ENCODE results near the gene ADD1. TPM values are rescaled to one million over a fixed set of nuclear protein-coding genes. Genes with fewer than 3 reads are reported as not detected.
A peak's percentile ranks its signal among the peaks of the same experiment; 100 is the strongest.
"Not testable (repeated sequence)": the region's sequence is repeated elsewhere in the genome, so short reads cannot be mapped to it uniquely, and the experiment has no call there.

ADD1 gene
- total RNA-seq, 1 experiment from 2014 or later, result 129 TPM

DNA sequence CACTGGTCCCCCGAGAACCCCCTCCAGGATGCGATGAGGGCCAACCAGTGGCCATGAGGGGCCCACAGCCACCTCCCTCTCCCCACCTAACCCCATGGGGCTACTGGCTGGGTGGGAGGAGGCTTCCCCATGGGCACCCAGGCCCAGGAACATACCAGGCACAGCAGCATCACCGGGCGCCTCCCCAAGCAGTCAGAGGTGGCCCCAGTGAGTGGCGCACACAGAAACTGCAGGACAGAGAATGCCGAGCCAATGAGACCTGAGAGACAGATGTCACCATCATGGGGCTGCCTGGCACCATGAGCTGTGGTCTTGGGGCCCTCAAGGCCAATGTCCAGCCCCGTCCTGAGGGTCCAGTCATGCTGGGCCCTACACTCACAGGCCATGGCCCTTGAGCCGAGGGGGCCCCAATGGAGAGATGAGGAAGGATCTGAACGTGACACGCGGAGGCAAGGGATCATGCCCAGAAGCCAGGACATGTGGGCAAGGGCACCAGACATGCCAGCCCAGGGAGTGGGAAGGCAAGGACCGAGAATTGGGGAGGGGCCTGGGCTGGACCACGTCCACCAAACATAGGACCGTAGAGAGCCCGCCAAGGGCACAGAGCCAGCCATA lies 89.4 kb downstream of the ADD1 start:
- DNase-seq (ENCODE audit: low read depth), result no peak

DNA sequence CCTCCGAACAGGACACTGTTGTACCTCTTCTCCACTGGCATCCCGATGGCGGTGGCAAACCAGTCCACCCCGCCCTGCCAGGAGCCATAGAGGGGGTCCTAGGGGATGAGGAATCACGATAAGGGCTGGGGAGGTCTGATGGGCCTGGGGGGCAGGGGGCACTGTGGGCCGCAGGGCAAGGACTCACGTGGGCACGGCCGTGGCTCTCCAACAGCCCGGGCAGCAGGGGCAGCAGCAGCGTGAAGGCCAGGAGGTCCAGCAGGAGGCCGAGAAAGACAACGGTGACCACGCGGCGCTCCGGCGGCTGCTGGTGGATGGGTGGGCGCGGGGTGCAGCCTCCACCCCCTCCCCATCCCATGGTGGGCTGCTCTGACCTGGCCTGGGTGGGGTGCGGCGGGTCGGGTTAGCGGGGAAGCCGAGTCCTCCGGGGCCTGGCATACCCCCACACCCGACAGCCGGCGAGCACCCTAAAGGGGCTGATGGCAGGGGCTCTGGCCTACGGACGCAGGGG lies 90.0 kb downstream of the ADD1 start:
- DNase-seq (ENCODE audit: low read depth), result no peak

DNA sequence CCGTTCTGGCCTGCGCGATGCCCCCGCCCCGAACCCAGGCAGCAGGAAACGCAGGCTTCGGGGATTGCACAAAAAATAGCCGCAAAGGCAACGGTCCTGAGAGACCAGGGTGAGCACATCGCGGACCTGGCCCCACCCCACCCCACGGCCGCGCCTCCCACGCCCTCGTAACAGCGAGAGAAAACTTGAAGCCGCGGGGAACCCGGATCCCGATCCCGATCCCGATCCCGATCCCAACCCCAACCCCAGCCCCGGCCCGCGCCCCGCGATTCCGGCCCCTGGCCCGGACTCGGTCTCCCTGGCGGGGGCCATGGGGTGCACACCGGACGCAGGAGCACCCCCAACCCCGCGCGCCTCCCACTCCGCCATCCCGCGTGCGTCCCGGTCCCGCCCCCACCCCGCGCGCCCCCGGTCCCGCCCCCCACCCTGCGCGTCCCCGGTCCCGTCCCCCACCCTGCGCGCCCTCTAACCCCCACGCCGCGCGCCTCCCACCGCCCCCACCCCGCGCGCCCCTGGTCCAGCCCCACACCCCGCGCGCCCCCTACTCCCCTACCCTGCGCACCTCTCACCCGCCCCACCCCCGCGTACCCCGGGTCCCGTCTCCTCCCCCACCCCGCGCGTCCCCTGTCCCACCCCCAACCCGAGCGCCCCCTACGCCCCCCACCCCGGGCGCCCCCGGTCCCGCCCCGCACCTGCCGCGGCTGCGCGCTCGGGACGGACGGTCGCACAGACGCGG lies 90.6 kb downstream of the ADD1 start:
- peak; percentile 27 for DNase-seq (ENCODE audit: low read depth)

DNA sequence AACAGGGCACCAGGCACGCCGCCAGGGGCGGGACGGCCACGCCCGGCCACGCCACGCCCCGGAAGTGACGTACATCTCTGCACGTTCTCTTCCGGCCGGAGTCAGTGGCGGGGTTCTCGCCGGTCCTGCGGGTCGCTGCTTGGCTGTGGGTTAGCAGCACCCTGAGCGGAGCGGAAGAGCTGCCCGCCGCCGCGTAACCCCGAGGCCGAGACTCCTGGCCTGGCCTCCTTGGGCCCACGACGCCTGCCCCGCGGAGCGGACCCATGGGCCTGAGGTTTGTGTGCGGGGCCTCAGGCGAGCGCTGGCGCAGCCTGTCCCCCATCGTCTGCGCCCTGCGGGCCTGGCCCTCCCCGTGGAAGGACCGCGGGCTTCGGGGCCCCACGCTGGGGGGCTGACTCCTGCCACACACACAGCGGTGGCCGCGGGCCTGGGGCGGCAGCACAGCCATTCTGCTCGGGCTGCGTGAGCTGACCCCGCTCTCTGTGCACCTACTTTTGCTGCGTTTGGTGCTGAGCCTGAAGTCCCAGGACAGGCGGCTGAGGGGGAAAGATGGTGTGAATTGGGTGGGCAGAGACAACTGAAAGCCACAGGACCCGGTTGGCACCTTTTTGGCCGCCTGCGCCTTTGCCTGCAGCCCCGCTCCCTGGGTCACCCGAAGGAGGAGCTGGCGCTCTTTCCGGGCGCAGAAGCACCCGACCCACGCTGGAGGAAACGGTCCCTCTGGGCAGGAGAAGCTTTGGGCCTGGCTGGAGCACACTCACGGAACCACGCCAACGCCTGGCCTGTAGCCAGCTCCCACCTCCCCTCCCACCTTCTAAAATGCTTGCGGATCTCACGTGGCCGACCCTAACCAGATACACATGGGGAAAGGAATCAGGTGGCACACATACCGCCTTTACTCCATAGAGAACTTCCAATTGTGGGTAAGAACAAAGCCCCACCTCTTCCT lies 91.4 kb downstream of the ADD1 start:
- peak; percentile 87 for DNase-seq (ENCODE audit: low read depth)

DNA sequence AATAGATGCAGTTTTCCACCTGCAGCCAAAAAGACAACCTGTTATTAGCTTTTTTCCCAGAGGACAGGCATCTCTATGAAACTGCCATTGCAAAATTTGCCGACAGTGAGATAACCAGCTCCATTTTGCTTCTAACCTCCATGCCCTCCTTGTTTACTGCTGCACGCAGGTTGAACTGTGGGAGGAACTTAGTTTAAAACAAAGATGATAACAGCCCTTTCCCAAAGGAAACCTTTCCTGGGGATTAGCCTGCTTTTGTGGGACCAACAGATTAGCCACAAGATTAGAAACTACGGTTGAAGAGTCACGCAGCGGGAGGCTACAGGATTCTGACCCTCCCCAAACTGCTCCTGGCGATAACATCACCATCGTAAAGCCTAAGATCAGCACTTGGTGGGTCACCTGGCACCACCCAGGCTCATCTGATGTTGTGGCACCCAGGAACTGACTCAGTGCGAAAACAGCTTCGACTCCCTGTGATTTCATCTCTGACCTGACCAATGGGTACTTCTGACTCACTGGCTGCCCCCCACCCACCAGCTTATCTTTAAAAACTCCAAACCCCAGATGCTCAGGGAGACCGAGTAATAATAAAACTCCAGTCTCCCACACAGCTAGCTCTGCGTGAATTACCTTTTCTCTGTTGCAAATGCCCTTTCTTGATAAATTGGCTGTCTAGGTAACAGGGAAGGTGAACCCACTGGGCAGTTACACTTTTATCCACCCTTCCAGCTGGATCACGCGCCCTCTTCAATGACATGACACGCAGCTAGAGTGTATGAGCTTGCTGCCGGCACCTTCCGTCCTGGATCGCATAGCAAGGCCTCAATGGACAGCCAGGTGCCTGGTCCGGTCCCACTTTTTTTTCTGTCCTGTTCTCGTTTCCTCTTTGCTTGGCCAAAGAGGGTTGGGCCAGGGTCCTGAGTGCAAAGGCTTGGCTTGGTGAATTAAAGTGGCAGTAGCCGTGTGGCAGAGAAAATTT lies 92.4 kb downstream of the ADD1 start:
- no peak for DNase-seq (ENCODE audit: low read depth)

DNA sequence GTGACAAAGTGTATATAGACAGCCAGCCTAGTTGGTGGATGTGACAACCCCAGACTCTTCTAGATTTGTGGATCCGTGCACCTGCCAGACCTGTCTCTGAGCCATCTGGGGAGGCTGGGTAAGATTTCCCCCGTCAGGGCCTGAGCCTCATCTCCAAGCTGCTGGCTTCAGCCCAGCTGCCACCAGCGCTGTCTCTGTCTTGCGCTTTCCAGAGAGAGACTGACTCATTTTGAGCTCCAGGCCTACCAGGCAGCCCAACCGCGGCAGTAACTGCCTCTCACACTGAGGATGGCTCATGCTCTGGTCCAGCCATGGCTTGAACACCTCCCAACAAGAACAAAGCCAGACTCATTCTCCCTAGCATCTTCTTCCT lies 93.1 kb downstream of the ADD1 start:
- DNase-seq (ENCODE audit: low read depth), result peak; percentile 69

DNA sequence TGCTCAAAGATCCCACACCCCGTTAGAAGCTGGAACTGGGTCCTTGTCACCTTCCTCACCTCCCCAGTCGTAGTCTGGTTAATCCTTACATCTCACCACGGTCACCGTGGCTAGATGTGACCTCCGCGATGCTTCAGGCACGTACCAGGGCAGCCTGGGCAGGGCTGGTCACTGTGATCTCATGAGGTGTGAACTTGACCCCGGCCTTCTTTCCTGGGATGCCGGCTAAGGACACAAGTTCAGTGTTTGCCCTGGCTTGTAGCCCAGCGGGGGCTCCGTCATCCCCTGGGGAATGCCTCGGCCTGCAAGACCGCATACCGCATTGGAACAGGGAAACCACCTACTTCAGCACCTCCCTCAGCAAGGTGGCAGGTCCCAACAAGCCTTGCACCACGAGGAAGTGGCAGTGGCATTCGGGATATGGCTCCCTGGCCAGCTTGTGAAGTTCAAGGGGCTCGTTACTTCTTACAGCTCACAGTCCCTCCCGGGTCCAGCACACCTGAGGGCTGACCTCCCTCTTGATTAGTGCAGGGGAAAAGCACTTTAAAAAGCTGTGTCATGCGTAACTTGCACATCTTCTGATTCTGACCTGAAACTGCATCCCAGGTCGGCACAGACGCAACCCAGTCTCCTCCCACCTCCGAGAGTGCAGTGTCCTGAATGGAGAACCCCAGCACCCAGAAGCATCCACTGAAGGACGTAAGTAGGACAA lies 93.7 kb downstream of the ADD1 start:
- no peak for DNase-seq (ENCODE audit: low read depth)

DNA sequence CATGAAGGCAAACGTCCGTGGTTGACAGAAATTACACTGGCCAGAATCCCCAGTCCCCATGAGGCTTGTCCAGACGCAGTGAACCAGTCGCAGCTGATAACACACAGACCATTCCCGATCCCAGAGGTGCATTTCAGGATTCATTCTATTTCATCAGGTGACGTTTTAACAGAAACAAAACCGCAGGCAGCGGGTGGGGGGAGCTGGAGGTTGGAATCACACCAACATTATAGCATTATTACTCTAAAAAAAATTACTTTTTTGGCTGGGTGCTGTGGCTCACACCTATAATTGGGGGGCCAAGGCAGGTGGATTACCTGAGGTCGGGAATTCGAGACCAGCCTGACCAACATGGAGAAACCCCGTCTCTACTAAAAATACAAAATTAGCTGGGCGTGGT lies 94.3 kb downstream of the ADD1 start:
- no peak for DNase-seq (ENCODE audit: low read depth)

DNA sequence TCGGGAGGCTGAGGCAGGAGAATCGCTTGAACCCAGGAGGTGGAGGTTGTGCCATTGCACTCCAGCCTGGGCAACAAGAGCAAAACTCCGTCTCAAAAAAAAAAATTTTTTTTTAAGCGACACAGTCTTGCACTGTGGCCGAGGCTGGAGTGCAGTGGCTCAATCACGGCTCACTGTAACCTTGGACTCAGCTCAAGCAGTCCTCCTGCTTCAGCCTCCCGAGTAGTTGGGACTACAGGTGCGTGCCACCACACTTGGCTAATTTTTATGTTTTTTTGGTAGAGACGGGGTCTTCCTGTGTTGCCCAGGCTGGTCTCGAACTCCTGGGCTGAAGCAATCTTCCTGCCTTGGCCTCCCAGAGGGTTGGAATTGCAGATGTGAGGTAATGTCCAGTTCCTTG lies 94.8 kb downstream of the ADD1 start:
- DNase-seq (ENCODE audit: low read depth), result not testable (repeated sequence)

DNA sequence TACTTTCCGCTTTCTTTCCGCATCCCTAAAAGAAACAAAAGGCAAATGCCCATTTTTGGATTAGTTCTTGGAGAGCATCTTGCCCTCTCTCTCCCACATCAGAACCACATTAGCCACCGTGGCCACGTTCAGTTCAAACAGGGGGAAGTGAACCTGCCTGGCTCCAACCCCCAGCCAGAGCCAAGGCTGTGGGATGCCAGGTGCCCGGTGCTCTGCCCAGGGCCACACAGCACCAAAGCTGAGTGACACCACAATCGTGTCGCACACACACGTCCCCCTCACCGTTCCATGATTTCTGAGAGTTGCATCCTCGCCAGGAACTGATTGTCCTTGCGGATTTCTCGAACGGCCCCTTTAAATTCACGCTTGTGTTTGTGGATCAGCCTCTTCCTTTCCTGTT lies 95.3 kb downstream of the ADD1 start:
- no peak for DNase-seq (ENCODE audit: low read depth)

DNA sequence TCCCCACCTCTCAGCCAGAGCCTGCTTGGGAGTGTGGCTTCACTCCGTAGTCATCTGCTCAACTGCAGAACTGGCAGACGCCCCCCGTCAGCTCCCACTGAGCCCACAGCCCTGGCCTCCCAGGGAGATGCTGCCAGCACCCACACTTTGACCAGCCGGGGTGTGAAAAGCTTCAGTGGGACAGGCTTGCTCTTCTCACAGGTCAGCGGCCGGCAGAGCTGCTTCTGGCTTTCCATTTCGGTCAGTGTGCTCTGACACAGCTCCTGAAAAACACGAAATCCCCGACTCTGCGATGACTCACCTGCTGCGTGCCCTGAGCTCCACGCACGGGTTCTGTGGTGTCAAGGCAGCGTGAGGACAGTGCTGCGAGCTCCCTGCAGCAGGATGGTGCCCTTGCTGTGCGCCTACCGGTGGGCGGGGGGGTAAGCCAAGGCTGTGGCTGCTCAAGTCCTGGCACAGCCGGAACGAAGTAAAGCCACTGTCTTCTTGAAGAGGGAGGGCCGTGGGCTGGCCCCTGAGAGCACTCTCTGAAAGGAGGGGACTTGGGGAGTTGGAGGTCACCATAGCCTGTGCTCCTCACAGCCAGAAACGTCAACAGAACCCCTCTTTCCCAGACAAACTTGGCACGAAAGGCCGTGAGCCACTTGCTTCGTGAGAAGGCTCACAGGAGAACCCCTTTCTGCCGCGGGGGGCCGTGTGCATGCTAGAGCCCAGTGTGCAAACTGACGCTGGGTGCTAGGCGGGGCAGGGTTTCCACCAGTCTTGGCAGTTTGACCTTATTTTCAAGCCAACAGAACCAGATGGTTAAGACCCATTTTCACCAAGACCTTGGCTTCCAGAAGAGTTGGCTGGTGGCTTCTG lies 96.0 kb downstream of the ADD1 start:
- DNase-seq (ENCODE audit: low read depth), result no peak

DNA sequence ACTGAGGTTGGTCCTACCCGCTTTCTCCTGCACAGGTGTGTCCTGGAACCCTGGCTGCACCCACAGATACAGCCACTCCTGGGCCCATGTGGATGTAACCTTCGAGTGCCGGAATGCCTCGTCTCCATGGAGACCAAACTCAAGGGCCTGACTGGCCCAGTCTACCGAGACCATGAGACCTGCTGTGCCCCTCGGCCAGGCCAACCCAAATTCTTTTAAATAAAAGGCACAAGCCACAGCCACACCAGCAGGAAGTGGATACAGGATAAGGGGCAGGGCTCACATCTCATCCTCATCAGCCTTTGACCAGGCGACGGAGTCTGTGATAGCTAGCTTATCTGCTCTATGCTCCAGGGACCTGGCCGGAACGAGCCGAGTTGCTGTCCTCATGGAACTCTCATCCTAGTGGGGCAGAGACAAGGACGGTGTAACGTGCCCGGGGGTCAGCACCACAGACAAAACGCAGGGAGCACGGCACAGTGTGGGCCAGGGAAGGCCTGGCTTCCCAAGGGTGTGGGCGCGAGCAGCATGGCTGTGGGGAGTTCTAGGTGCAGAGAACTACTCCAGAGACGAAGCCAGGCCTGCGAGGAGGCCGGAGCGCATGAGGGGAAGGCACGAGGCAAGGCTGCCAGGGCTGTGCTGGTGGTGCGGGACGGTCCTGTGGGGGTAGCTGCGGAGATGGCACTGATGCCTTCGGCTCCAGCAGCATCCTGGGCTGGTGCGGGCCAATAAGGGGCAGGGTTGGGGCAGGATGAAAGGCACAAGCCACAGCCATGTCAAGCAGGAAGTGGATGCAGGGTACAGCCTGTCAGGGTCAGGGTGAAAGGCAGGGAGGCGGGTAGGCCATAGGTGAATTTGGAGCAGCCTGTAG lies 96.9 kb downstream of the ADD1 start:
- no peak for DNase-seq (ENCODE audit: low read depth)

DNA sequence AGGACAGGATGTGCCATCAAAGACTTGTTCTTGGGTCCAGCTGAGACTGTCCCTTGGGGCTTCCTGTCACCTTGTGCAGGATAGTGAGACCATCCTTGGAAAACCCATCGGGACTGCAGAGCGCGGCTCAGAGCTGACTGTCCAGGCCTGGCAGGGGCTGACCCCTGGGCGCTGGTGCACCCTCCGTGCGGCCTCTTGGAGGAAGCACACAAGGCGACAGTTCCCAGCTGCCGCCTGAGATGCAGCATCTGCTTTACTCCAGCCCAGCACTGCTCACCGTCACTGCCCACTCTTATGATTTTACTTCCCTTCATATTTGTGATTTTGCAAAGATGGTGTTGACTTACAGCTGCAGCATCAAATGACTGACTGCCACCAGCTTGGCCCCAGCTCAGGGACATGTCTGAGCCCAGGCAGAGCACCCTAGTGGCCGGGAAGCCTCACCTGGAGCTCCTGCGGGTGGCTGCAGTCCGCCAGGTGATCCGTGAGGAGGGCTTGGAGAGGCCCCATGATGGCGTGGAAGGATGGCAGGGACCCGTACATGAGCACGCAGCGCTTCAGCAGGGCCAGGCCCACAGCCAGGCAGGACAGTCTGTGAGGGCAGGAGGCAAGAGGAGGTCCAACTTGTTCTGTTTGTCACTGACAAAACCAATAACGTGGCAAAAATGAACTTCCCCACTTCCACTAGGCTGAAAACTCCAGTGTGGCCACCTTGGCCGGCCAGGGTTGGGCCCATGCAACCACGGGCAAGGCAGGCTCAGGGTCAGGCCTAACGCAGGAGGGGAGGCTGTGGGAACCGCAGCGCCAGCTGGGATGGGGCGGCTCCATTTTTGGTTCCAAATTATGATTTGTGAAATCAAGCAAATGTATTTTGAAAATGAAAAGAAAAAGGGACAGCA lies 97.7 kb downstream of the ADD1 start:
- DNase-seq (ENCODE audit: low read depth), result no peak

DNA sequence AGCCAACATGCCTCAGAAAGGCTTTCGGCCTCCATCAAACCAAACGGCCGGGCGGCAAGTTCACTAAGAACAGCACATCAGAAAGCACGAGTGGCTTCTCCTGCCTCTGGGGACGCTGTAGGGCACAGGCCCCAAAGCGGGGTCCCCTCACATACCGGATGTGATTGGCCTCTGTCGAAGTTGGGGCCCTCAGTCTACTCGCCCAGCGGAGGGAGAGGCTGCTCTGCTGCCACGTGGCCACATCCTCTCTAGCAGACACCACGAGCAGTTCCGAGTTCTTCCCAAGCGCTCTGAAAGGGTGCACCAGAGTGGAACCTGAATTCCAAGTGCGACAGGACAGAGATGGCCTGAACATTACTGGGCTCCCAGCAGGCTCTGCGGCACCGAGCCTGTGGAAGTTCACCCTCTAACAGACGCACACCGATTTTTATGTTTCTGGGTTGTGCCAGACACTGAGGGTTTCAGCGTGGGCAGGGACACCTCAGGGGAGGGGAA lies 98.4 kb downstream of the ADD1 start:
- no peak for DNase-seq (ENCODE audit: low read depth)

DNA sequence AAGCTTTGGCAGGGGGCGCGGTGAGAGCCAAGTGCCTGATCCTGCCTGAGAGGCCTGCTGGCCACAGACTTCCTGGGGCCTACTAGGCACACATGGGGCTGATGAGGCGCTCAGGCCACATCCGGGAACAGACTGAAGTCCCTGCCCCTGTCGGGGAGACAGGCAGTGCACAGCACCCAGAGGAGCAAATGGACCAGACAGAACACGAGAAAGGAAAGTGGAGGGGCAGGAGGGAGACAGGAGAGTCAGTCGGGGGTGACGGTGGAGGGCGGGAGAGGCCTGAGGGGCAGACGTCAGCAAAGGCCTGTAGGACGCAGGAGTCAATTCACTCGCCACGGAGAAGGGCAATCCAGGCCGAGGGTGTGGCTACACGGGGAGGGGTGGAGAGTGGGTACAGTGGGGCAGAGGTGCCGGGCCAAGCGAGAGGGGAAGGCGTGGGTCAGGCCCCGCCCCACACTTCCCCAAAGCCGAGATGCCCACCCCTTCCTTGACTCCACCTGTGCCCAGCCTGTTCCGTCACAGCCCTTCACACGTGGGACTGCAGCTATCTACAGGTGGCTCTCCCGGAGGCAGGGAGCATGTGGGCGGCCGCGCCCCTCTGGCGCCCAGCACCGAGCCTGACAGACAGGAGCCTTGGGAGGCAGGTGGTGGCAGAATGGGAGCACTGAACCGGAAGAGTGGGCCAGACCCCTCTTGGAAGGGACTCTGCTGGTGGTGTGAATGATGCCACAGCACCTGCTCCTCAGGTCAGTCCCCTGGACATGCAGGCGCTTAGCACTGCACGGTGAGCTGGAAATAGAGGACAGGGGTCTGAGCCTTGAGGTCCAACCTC lies 99.1 kb downstream of the ADD1 start:
- DNase-seq (ENCODE audit: low read depth), result no peak

All from HT1080 (cell line).